NAMALWA (cell line): ENCODE data around the gene GRM8.

Source experiments
- DNase-seq: peaks from one replicate; pipeline ENCODE4 v3.0.0-alpha.2; 2015; ENCODE audit warnings: low spot score

GRM8 gene

GRCh38 chr7:126805351-126805750 is 447.4 kb downstream of the GRM8 start:
- DNase-seq, result no peak

- no peak for DNase-seq
Measured at GRCh38 chr7:126804604-126805003, 448.1 kb downstream of the GRM8 start.

DNA sequence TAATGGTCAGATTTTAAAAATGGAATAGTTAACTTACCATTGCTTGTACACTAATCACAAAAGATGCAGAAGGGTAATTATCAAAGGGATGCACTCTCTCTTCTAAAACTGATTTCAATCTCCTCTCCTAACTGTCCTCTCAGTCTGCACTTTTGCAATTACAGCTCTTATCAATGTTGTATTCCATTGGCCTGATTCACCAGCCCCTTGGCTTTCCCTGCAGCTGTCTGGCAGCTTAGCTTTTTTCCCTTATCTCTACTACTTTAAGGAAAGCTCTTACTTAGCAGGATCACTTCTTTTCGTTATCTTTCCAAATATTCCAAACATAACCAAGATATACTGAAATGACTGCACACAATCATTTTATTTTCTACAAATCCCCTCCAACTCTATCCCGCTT is 448.8 kb downstream of the GRM8 start:
- no peak for DNase-seq

DNA sequence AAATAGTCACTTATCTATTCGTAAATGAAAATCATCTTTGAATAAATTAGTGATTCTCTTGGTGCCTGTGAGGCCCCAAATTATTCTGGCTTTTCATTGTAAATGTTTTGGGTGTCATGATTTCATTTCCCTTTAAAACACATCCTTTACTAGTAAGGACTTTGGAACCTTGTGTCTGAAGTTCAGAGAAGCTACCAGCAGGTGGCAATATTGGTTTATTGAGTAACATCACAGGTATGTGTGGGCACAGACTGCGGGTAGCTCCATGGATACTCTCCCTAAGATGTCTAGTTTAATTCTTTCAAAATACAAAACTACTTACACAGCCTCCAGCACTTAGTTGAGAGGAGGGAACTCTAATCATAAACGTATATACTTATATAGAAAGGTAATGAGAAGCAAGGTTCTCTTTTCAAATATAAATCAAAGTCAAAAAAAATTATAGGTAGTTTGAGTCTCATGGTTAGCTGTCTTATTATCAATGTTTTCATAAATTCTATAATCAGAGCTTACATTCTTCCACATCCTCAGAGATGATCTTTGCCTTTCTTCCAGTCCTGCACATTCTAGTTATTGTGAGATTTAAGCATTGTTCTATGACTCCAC is 449.6 kb downstream of the GRM8 start:
- peak; percentile 84 for DNase-seq

DNA sequence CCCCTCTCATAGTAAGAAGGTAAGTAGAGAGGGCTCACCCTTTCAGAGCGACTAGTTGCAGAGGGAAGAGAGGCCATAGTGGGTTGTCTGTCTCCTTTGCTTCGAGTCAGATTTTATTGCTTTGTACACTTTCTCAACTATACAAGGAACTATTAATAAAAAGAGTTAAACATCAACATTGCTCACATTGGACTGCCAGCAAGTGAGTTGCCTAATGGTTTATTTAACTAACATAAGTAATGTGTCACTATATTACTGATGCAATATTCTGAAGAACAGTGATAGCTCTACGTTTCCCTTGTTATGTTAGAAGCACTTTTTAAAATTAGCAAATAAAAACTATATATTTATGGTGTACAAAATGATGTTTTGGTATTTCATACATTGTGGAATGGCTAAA is 451.0 kb downstream of the GRM8 start:
- DNase-seq, result no peak

DNA sequence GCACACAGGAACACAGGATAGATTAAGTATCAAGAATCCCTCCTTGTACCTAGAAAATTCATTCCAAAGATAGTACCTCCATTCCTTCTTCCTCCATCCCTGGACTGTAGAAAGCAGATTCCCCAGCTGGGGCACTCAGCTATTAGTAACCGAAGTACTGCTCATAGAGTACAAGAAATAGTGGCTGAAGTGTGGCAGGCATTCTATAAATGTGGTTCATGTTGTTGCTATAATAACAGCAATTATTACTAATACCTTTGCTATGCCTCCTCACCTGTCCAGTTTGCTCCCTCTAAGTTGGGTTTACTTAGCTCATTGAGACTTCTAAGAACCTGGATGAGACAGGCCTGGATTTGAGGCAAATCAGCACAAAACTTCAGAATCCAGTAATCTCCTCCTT is 453.2 kb downstream of the GRM8 start:
- no peak for DNase-seq

- DNase-seq, result no peak
Measured at GRCh38 chr7:126792521-126792920, 460.2 kb downstream of the GRM8 start.

DNA sequence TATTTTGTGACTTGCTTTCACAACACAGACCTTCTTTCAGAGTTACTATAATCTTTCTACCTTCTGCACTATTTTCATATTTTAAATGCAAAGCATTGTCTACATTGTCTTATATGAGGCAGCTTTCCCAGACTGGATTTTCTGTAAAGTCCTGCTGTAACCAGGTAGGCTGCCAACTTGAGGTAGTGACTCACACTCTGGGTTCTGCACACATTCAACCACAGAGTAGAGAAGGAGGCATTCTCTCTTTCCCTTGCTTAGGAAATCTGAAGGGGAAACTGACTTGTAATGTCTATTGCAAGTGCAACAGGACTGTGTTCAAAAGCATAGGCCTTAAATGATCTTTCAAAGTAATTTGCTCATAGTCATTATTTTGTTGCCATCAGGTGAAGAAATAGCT is 461.4 kb downstream of the GRM8 start:
- no peak for DNase-seq

DNA sequence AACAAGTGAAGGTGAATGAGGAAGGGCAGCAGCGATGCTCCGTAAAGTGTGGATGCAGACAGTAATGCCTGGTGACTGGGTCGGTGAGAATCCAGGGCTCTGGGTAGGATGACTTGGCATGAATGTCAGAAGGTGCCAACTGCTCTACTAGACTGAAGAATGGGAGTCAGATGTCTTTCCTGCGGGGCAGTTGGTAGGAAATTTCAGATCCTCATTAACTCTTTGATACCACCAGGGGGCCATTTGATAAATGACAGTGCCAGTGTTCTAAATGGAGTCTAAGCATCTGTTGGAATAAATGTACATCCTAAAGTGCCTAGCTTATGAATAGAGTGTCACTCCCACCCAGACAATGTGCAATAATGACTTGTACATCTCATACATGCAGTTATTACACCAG is 462.0 kb downstream of the GRM8 start:
- DNase-seq, result peak; percentile 33

DNA sequence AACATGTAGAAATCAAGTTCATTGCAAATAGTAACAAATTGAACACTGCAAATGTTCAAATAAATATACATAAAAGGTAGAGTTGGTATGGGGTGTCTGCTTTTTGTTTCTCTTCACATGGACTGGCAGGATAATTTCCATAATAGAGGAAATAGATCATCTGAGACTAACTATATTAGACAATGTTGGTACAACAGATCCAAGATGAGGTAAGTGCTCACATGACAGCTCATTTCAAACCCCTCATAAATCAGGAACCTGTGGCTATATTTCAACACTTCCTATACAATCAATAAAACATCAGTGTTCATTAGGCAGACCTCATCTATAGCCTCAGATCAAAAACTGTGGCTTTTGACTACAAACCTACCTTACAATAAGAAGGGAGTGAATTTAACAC is 469.1 kb downstream of the GRM8 start:
- no peak for DNase-seq

DNA sequence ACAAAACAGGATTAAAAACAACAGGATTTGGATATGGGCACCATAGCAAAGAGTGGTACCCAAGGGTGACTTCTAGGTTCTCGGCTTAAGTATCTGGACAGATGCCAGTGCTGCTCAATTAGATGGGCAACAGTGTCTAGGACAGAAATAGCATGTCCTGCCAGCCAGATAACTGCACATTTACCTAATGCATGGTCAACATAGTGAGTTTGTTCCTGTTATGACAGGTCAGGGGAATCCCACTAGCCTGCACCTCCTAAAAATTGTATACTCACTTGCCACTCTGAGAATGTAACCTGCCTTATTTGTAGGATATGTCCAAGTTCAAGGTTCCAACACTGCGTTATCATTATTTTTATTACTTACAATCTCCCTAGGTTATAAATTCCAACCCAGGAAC is 471.7 kb downstream of the GRM8 start:
- DNase-seq, result no peak

- DNase-seq, result no peak
Measured at GRCh38 chr7:126778101-126778500, 474.6 kb downstream of the GRM8 start.

DNA sequence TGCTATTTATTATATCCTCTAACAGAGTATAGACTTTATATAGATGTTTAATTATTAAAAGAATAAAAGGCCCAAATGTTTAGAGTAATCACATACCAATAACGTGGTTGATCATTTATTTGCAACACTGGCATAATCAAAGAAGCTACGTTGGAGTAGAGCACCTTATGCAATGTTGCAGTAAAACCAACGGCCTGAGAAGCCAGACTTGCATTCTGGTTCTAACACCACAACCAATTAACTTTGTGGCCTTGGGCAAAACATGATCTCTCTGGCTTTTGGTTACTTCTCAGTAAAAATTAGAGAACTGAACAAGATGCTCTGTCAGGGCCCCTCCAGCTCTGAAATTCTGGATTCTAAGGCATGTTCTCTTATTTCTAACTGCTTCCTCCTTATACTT is 476.2 kb downstream of the GRM8 start:
- no peak for DNase-seq

DNA sequence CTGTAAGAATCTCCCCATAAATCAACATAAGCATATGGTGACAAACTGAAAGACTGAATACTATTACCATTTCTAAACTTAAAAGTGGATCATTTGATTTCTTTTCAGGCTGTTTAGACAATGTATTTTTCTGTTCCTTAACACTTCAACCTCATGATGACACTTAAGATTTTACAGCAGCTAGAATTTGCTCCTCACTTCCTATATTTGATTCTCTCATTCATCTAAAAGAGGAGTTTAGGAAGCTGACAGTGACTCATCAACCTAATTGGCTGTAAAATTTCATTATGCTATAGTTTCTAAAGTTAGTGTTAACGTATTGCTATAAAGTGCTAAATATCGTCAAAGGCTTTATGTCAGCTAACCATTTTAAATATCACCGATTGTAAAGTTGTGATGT is 478.7 kb downstream of the GRM8 start:
- DNase-seq, result no peak

GRCh38 chr7:126768836-126769235 is 483.9 kb downstream of the GRM8 start:
- no peak for DNase-seq

DNA sequence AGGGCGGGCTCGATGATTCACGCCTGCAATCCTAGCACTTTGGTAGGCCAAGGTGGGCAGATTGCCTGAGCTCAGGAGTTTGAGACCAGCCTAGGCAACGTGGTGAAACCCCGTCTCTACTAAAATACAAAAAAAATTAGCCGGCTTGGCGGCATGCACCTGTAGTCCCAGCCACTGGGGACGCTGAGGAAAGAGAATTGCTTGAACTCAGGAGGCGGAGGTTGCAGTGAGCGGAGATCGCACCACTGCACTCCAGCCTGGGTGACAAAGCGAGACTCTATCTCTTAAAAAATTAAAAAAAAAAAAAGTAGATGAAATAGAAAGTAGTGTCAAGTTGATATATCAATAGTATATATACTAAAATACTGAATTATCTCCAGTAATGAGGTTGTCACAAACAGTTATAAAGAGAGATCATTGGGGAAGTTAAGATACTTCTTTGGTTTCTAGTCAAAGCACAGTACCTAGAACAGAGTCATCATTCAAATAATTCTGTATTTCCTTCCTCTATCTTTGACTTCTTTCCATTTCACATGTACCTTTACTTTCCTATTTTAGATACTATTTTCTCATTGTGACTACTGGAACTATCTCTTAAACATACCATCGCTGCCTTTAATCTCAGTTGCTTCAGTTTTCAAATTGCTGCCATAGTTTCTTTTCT is 491.7 kb downstream of the GRM8 start:
- no peak for DNase-seq

DNA sequence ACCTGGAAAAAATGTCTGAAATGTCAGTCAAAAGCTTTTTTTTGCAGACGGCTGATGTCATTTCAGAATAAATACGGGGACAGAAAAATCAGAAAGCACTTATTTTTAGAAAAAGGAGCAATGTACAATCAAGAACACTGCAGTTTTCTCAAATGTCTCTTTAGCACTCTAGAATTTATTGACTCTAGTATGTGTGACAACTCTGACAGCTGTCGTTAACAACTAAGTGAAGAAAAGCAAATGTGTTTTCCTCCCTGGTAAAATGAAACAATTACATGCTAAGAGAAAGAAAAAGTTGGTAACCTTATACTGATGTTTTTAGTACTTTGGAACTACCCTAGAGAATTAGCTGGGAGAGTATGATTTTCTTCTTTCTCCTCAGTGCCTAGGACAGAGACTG is 497.4 kb downstream of the GRM8 start:
- DNase-seq, result no peak

DNA sequence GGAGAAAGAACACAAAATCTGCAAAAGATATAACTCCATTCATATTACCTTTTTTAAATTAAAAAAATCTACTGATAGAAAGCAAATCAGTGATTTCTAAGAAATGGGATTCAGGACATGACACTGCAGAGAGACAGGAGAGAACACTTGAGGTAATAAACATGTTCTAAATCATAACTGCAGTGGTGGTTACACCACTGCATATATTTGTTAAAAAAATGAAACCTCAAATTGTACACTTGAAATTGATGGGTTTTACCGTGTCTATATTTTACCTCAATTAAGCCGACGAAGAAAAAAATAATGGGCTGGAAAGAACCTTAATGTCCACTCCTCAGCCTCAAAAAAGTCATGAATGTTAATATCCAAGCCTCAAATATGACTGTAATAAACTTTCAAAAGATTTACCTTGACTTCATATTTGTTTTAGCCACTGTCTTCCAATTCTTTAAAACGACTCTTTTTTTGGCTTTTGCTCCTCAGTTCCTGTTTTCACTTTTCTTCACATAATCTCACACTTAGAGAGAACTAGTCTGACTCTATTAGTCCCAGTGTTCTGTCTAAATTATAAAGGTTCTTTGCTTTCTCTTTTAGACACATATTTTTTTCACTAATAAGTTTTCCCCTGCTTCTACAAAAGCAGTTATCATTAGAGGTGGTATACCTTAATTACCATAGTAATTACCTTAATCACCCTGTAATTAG is 502.4 kb downstream of the GRM8 start:
- no peak for DNase-seq

DNA sequence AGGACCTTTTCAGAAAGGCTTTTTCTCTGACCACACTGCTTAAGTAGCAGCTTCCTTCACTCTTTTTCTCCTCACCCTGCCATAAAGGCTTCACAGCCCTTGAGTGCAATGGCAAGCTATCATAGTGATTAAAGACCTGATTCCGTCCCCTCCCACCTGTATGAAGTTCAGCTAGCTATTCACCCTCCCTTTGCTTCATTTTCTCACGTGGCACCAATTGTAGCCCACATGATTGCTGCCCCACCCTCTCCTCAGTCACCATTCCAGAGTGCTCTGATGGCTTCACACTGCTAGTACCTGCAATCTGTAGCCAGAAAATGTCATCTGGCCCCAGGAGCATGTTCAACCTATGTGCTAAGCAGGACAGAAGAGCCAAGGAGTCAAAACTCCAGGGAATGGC is 523.8 kb downstream of the GRM8 start:
- no peak for DNase-seq

DNA sequence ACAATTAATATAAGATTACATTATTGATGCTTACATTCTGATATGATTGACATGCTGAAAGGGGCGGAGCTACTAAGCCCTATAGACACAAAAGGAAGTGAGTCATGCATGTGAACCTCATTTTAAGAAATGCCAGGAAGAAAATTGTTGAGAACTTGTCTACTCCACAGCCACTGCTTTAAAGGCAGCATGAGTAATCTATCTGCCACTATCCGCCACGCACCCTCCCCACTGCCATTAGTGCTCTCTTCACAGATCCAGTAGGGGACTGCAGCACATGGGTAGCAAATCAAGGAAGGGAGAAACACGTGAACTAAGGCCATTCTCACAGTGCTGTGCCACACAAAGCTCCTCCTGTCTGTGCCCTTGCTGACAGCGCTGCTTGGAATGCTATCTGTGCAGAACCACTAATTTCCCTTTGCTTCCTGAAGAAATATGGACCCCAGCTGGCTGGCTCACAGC is 524.8 kb downstream of the GRM8 start:
- DNase-seq, result no peak

DNA sequence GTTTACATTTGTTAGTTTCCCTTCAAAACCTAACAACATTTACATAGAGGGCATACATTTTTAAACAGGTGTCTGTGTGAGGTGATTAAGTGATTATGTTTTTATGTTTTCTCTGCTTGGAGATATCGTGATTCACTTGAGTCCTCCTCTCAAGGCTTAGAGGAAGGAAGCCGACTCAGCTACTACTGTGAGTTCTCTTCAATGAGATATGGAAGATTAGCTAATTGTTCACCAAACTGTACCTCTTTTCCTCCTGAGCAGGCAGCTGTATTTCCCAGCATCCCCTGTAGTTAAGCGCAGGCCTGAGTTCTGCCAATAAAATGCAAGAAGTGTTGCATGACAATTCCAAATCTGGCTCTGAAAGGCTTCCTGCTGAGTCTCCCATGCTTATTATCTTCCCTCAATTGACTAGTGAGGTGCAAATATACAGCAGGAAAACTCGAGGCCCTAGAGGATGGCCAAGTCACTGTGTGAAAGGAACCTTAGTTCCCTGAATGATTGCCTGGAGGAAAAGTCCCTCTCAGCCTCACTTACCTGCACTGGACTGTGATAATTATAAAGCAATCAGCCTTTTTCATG is 528.7 kb downstream of the GRM8 start:
- DNase-seq, result no peak

DNA sequence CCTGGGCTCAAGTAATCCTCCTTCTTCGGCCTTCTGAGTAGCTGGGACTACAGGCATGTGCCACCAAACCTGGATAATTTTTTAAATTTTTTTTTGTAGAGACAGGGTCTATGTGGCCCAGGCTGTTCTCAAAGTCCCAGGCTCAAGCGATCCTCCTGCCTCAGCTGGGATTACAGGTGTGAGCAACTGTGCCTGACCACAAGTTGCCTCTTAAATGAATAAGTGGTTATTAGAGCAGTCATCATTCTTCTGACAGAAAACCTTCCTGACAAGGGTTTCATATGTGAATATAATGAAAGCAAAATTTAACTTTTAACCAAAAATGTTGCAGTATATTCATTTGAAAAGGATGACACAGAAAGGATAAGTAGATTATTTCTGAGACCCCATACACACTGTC is 532.5 kb downstream of the GRM8 start:
- DNase-seq, result no peak

DNA sequence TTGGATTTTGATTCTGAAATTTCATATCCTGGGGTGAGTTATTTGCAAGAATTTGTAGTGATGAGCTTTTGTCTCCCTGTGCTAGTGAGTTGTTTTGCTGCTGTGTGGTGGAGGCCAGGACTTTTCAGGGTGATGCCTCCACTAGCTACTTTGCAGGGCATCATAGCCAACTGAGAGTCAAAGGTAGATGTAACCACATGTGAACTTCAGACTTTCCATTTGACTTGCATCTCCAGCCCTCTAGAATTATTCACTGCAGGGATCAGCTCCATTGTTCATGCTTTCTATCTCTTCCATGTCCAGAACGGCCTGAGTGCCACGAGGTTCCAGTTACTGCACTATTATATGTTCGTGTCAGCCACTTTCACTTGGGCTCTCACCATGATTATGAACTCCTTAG is 534.3 kb downstream of the GRM8 start:
- DNase-seq, result no peak
